ENCODE results near the gene RS1.

RS1 gene

GRCh38 chrX:18672008-18672407 is at the start of gene RS1:
Gene RS1, minus strand, starts transcription at chrX:18672108. Its CDS starts 40 bp downstream, at chrX:18672068.
- no peak for TF ChIP-seq ZFX (IDR thresholded peaks at IDR 0.05)
- TF ChIP-seq CTCF (conservative IDR thresholded peaks at IDR 0.05), result no peak
- H3K27ac ChIP-seq, result no peak within 1 kb of the TSS

- no peak overlapping the region for H3K27ac ChIP-seq
- TF ChIP-seq CTCF (conservative IDR thresholded peaks at IDR 0.05) (no peak), ZFX (IDR thresholded peaks at IDR 0.05) (no peak)
Measured at GRCh38 chrX:18719852-18720251, 47.9 kb upstream of the RS1 start.

GRCh38 chrX:18714910-18715309 is 43.0 kb upstream of the RS1 start:
- TF ChIP-seq ZFX (IDR thresholded peaks at IDR 0.05) (no peak), CTCF (conservative IDR thresholded peaks at IDR 0.05) (no peak)
- H3K27ac ChIP-seq, result no peak overlapping the region

- no peak overlapping the region for H3K27ac ChIP-seq
- TF ChIP-seq CTCF (conservative IDR thresholded peaks at IDR 0.05), result no peak
- TF ChIP-seq ZFX (IDR thresholded peaks at IDR 0.05), result no peak
Measured at GRCh38 chrX:18709833-18710232, 37.9 kb upstream of the RS1 start.

- no peak within 1 kb of the TSS for H3K27ac ChIP-seq
- TF ChIP-seq ZFX (IDR thresholded peaks at IDR 0.05) (no peak), CTCF (conservative IDR thresholded peaks at IDR 0.05) (no peak)
Measured at GRCh38 chrX:18707426-18708049, 35.6 kb upstream of the RS1 start, which contains the start of gene PPEF1. Gene PPEF1, plus strand, starts transcription at chrX:18707645. Its CDS starts 136 bp downstream, at chrX:18707781.

GRCh38 chrX:18702362-18703195 is 30.7 kb upstream of the RS1 start:
- TF ChIP-seq CTCF (conservative IDR thresholded peaks at IDR 0.05), result no peak
- no peak for TF ChIP-seq ZFX (IDR thresholded peaks at IDR 0.05)
- H3K27ac ChIP-seq, result peak overlapping the region; percentile 75

Data from C4-2B (cell line).